ENCODE results near the gene GASK1A. TPM values are rescaled to one million over a fixed set of nuclear protein-coding genes. Genes with fewer than 3 reads are reported as not detected.

Gene GASK1A
- total RNA-seq, 1 donor from 2014 or later = 0.09 TPM

GRCh38 chr3:43097400-43098080 is 118.4 kb downstream of the GASK1A start:
- Histone ChIP-seq H2AFZ (ENCODE audit: low read depth, low read length) (no peak overlapping the region), H3K4me2 (ENCODE audit: low read length) (no peak overlapping the region), H3K4me1 (ENCODE audit: insufficient read depth, low read length) (no peaks in the 10 kb centered on the region), H4K20me1 (ENCODE audit: insufficient read depth, low read length) (peaks cover 8% of the 10 kb centered on the region), H3K9ac (ENCODE audit: low read length) (no peak overlapping the region), H3K9me3 (ENCODE audit: insufficient read depth, low read depth, low read length) (no peaks in the 10 kb centered on the region), H3K36me3 (ENCODE audit: insufficient read depth, low read length) (no peaks in the 10 kb centered on the region), H3K27me3 (ENCODE audit: insufficient read depth, low read length) (no peaks in the 10 kb centered on the region), H3K4me3 (ENCODE audit: insufficient read depth, low read depth, low read length) (no peak overlapping the region), H3K27ac (ENCODE audit: low read depth, low read length) (no peak overlapping the region), H3K79me2 (ENCODE audit: insufficient read depth, low read length) (no peaks in the 10 kb centered on the region)
- H3K4me1 Mint-ChIP-seq (ENCODE audit: low read depth, unreplicated experiment) = no peaks in the 10 kb centered on the region
- peaks cover 5% of the 10 kb centered on the region for H3K27me3 Mint-ChIP-seq (ENCODE audit: low read depth, unreplicated experiment)
- no peak overlapping the region for H3K27ac Mint-ChIP-seq (ENCODE audit: unreplicated experiment)
- TF ChIP-seq EZH2 (IDR thresholded peaks at IDR 0.05; ENCODE audit: insufficient read depth, low read length) (no peak), CTCF (IDR thresholded peaks at IDR 0.05; ENCODE audit: insufficient read depth, low read depth, low read length) (no peak)
- no peak overlapping the region for H3K4me3 Mint-ChIP-seq (ENCODE audit: unreplicated experiment)
- FAIRE-seq (no peak), DNase-seq (ENCODE audit: low read depth) (no peak)
- peaks cover 1% of the 10 kb centered on the region for H3K36me3 Mint-ChIP-seq (ENCODE audit: low read depth, unreplicated experiment)
- no peaks in the 10 kb centered on the region for H3K9me3 Mint-ChIP-seq (ENCODE audit: unreplicated experiment)

GRCh38 chr3:43098761-43099160 is 119.7 kb downstream of the GASK1A start:
- TF ChIP-seq CTCF (IDR thresholded peaks at IDR 0.05; ENCODE audit: insufficient read depth, low read depth, low read length) = no peak
- no peak for TF ChIP-seq EZH2 (IDR thresholded peaks at IDR 0.05; ENCODE audit: insufficient read depth, low read length)
- Mint-ChIP-seq H3K27ac (ENCODE audit: unreplicated experiment) (no peak overlapping the region), H3K36me3 (ENCODE audit: low read depth, unreplicated experiment) (peaks cover 1% of the 10 kb centered on the region), H3K9me3 (ENCODE audit: unreplicated experiment) (no peaks in the 10 kb centered on the region), H3K4me3 (ENCODE audit: unreplicated experiment) (no peak overlapping the region), H3K4me1 (ENCODE audit: low read depth, unreplicated experiment) (no peaks in the 10 kb centered on the region), H3K27me3 (ENCODE audit: low read depth, unreplicated experiment) (peaks cover 5% of the 10 kb centered on the region)
- Histone ChIP-seq H3K27me3 (ENCODE audit: insufficient read depth, low read length) (no peaks in the 10 kb centered on the region), H3K79me2 (ENCODE audit: insufficient read depth, low read length) (no peaks in the 10 kb centered on the region), H3K4me2 (ENCODE audit: low read length) (no peak overlapping the region), H3K4me3 (ENCODE audit: insufficient read depth, low read depth, low read length) (no peak overlapping the region), H3K9me3 (ENCODE audit: insufficient read depth, low read depth, low read length) (no peaks in the 10 kb centered on the region), H3K9ac (ENCODE audit: low read length) (no peak overlapping the region), H2AFZ (ENCODE audit: low read depth, low read length) (no peak overlapping the region), H3K36me3 (ENCODE audit: insufficient read depth, low read length) (no peaks in the 10 kb centered on the region), H4K20me1 (ENCODE audit: insufficient read depth, low read length) (no peaks in the 10 kb centered on the region), H3K4me1 (ENCODE audit: insufficient read depth, low read length) (no peaks in the 10 kb centered on the region), H3K27ac (ENCODE audit: low read depth, low read length) (no peak overlapping the region)
- FAIRE-seq (no peak), DNase-seq (ENCODE audit: low read depth) (no peak)

GRCh38 chr3:43102773-43103480 is 123.8 kb downstream of the GASK1A start:
- TF ChIP-seq EZH2 (IDR thresholded peaks at IDR 0.05; ENCODE audit: insufficient read depth, low read length) = no peak
- TF ChIP-seq CTCF (IDR thresholded peaks at IDR 0.05; ENCODE audit: insufficient read depth, low read depth, low read length) = no peak
- no peak overlapping the region for H3K9ac ChIP-seq (ENCODE audit: low read length)
- no peaks in the 10 kb centered on the region for H4K20me1 ChIP-seq (ENCODE audit: insufficient read depth, low read length)
- H3K9me3 ChIP-seq (ENCODE audit: insufficient read depth, low read depth, low read length) = no peaks in the 10 kb centered on the region
- H3K4me3 Mint-ChIP-seq (ENCODE audit: unreplicated experiment) = no peak overlapping the region
- DNase-seq (ENCODE audit: low read depth) (no peak), FAIRE-seq (no peak)
- no peaks in the 10 kb centered on the region for H3K27me3 ChIP-seq (ENCODE audit: insufficient read depth, low read length)
- H3K79me2 ChIP-seq (ENCODE audit: insufficient read depth, low read length) = peaks cover 7% of the 10 kb centered on the region
- no peaks in the 10 kb centered on the region for H3K9me3 Mint-ChIP-seq (ENCODE audit: unreplicated experiment)
- H3K4me3 ChIP-seq (ENCODE audit: insufficient read depth, low read depth, low read length) = no peak overlapping the region
- no peak overlapping the region for H3K27ac ChIP-seq (ENCODE audit: low read depth, low read length)
- H3K4me2 ChIP-seq (ENCODE audit: low read length) = no peak overlapping the region
- H3K36me3 ChIP-seq (ENCODE audit: insufficient read depth, low read length) = no peaks in the 10 kb centered on the region
- no peaks in the 10 kb centered on the region for H3K4me1 ChIP-seq (ENCODE audit: insufficient read depth, low read length)
- H3K27me3 Mint-ChIP-seq (ENCODE audit: low read depth, unreplicated experiment) = peaks cover 5% of the 10 kb centered on the region
- no peak overlapping the region for H3K27ac Mint-ChIP-seq (ENCODE audit: unreplicated experiment)
- H3K4me1 Mint-ChIP-seq (ENCODE audit: low read depth, unreplicated experiment) = peaks cover 3% of the 10 kb centered on the region
- H2AFZ ChIP-seq (ENCODE audit: low read depth, low read length) = no peak overlapping the region
- H3K36me3 Mint-ChIP-seq (ENCODE audit: low read depth, unreplicated experiment) = no peaks in the 10 kb centered on the region

All from astrocyte (in vitro differentiated cells and primary cell).